Prostate gland (tissue), 2 donors: ENCODE measurements around the gene SLIT3. TPM values are rescaled to one million over a fixed set of nuclear protein-coding genes. Genes with fewer than 3 reads are reported as not detected.

ENCODE experiments used
- DNase-seq: peaks from one replicate; pipeline ENCODE4 v3.0.0-alpha.2; 2019; ENCODE audit warnings: low spot score
- H3K27ac ChIP-seq, 2 donors: fragments of 200-600 bp; sonication (generic); 2 replicates each; pipeline ENCODE4 v1.5.1; 2017 to 2019
- H3K27me3 ChIP-seq: fragments of 200-600 bp; sonication (generic); replicated peaks from 2 replicates; pipeline ENCODE4 v1.5.1; 2019; ENCODE audit not compliant: insufficient read depth
- H3K36me3 ChIP-seq, 2 donors: fragments of 200-600 bp; sonication (generic); 1 replicate in 1 of 2; 2 replicates in 1 of 2; pipeline versions ENCODE4 v1.5.1 to v1.8.1; 2017 to 2019
- H3K4me1 ChIP-seq: fragments of 200-600 bp; sonication (generic); replicated peaks from 2 replicates; pipeline ENCODE4 v1.5.1; 2019
- H3K4me3 ChIP-seq, 2 donors: fragments of 200-600 bp; sonication (generic); 2 replicates each; pipeline ENCODE4 v1.5.1; 2017 to 2019
- H3K9me3 ChIP-seq: fragments of 200-600 bp; sonication (generic); 2 replicates; pipeline ENCODE4 v1.5.1; 2017
- CTCF ChIP-seq, 4 experiments: fragments of 200-600 bp in 2 of 4; fragments of 450-650 bp in 2 of 4; sonication (generic) in 2 of 4; IDR thresholded peaks; 1 replicate in 3 of 4; 2 replicates in 1 of 4; pipeline ENCODE4 v1.5.1; 2016 to 2019; ENCODE audit warnings: antibody characterized with exemption in 4 of 4, mild to moderate bottlenecking in 2 of 4, moderate library complexity in 2 of 4
- POLR2A ChIP-seq: fragments of 450-650 bp; IDR thresholded peaks from one replicate; pipeline ENCODE4 v1.6.1; 2016; ENCODE audit warnings: antibody characterized with exemption, mild to moderate bottlenecking
- POLR2AphosphoS5 ChIP-seq: sonication (generic); formaldehyde crosslinking; IDR thresholded peaks from one replicate; pipeline ENCODE4 v1.6.1; 2017; ENCODE audit warnings: antibody characterized with exemption
- WGBS: methylation state at CpG from one replicate; pipeline ENCODE4 v1.1.5; 2018; 5-methylcytosine and 5-hydroxymethylcytosine counted together
- intact Hi-C: fragments of 100-400 bp; cut with DNase I; formaldehyde crosslinking; loops from one replicate; pipeline ENCODE4 v1.14.2; 2022
- total RNA-seq, 2 donors: library from RNA; depleted of rRNA; stranded (reverse); fragments of >200 nt; gene quantifications; one replicate each; pipeline ENCODE4 v1.1.0, GENCODE V29; 2016

SLIT3 gene
- total RNA-seq, 2 donors from 2014 or later, result 8.3 TPM

GRCh38 chr5:168672888-168673287 is 628.1 kb downstream of the SLIT3 start:
- H3K36me3 ChIP-seq, result no peaks in the 10 kb centered on the region
- intact Hi-C loops, result no loop called here

GRCh38 chr5:168672016-168672415 is 628.9 kb downstream of the SLIT3 start:
- no peaks in the 10 kb centered on the region for H3K9me3 ChIP-seq
- H3K4me3 ChIP-seq, result no peak overlapping the region

More at GRCh38 chr5:168672888-168673287, 628.1 kb downstream of the SLIT3 start:
- no peak for TF ChIP-seq CTCF (IDR thresholded peaks at IDR 0.05)
- no peak for TF ChIP-seq POLR2AphosphoS5
- no peak for TF ChIP-seq POLR2A
- WGBS, result 92% methylated on average over 4 of the region's 4 CpGs
- H3K4me1 ChIP-seq, result no peaks in the 10 kb centered on the region
- no peak overlapping the region for H3K4me3 ChIP-seq
- DNase-seq, result no peak
- no peak overlapping the region for H3K27ac ChIP-seq
- no peaks in the 10 kb centered on the region for H3K27me3 ChIP-seq
- no peaks in the 10 kb centered on the region for H3K9me3 ChIP-seq

GRCh38 chr5:168670881-168671575 is 629.9 kb downstream of the SLIT3 start:
- no peaks in the 10 kb centered on the region for H3K36me3 ChIP-seq
- no peak overlapping the region for H3K4me3 ChIP-seq
- WGBS, result 80% methylated on average over 20 of the region's 22 CpGs
- H3K4me1 ChIP-seq, result no peaks in the 10 kb centered on the region
- H3K9me3 ChIP-seq, result no peaks in the 10 kb centered on the region
- no peaks in the 10 kb centered on the region for H3K27me3 ChIP-seq
- DNase-seq, result no peak
- intact Hi-C loops, result no loop called here
- no peak for TF ChIP-seq CTCF (IDR thresholded peaks at IDR 0.05)
- no peak for TF ChIP-seq POLR2AphosphoS5
- TF ChIP-seq POLR2A, result no peak
- H3K27ac ChIP-seq, result no peak overlapping the region

More at GRCh38 chr5:168672016-168672415, 628.9 kb downstream of the SLIT3 start:
- intact Hi-C loops, result no loop called here
- Histone ChIP-seq H3K36me3 (no peaks in the 10 kb centered on the region), H3K27ac (no peak overlapping the region), H3K4me1 (no peaks in the 10 kb centered on the region), H3K27me3 (no peaks in the 10 kb centered on the region)
- TF ChIP-seq CTCF (IDR thresholded peaks at IDR 0.05), result no peak
- TF ChIP-seq POLR2A, result no peak
- TF ChIP-seq POLR2AphosphoS5, result no peak
- no peak for DNase-seq
- 74% methylated on average over 6 of the region's 6 CpGs for WGBS

- Histone ChIP-seq H3K4me1 (no peaks in the 10 kb centered on the region), H3K36me3 (no peaks in the 10 kb centered on the region), H3K27ac (no peak overlapping the region), H3K9me3 (no peaks in the 10 kb centered on the region), H3K4me3 (no peak overlapping the region), H3K27me3 (no peaks in the 10 kb centered on the region)
- TF ChIP-seq POLR2AphosphoS5 (no peak), CTCF (IDR thresholded peaks at IDR 0.05) (no peak), POLR2A (no peak)
- no peak for DNase-seq
- WGBS, result 92% methylated on average over 3 of the region's 6 CpGs
- intact Hi-C loops, result no loop called here
These were observed 631.1 kb downstream of the SLIT3 start for GRCh38 chr5:168669668-168670378.
